Lower lobe of right lung (tissue), 2 donors: ENCODE measurements around the gene ATG4D. TPM values are rescaled to one million over a fixed set of nuclear protein-coding genes. Genes with fewer than 3 reads are reported as not detected.
"Not testable (repeated sequence)": the region's sequence is repeated elsewhere in the genome, so short reads cannot be mapped to it uniquely, and the experiment has no call there.

Experiments used
- ATAC-seq, 2 donors: fragments of 200-7000 bp; cut with Tn5 transposase; one replicate each; pipeline ENCODE4 v1.9.1; 2020 to 2022; ENCODE audit warnings: mild to moderate bottlenecking in 2 of 2, moderate library complexity in 2 of 2
- DNase-seq: peaks from one replicate; pipeline ENCODE4 v3.0.0-alpha.2; 2020
- H3K27ac ChIP-seq: fragments of 200-600 bp; one replicate; pipeline ENCODE4 v1.8.0; 2022
- H3K27me3 ChIP-seq: fragments of 200-600 bp; one replicate; pipeline ENCODE4 v1.8.0; 2022; ENCODE audit warnings: low read depth
- H3K36me3 ChIP-seq: fragments of 200-600 bp; one replicate; pipeline ENCODE4 v1.8.0; 2022; ENCODE audit warnings: mild to moderate bottlenecking
- H3K4me1 ChIP-seq: fragments of 200-600 bp; one replicate; pipeline ENCODE4 v1.8.0; 2022
- H3K4me3 ChIP-seq: fragments of 200-600 bp; one replicate; pipeline ENCODE4 v1.8.0; 2022; ENCODE audit warnings: mild to moderate bottlenecking
- H3K9me3 ChIP-seq: fragments of 200-600 bp; one replicate; pipeline ENCODE4 v1.8.0; 2022
- CTCF ChIP-seq: fragments of 200-600 bp; IDR thresholded peaks from one replicate; pipeline ENCODE4 v1.8.0; 2022; ENCODE audit warnings: antibody characterized with exemption, mild to moderate bottlenecking
- intact Hi-C: fragments of 100-400 bp; cut with DNase I; formaldehyde crosslinking; loops from one replicate; pipeline ENCODE4 v1.11.0; 2022
- total RNA-seq: library from RNA; stranded (reverse); fragmentation: NEBNext Ultra II Directional; extraction: Animal tissue kit (Norgen Biotek cat#: 25700); gene quantifications from one replicate; pipeline ENCODE4 v1.2.1, GENCODE V29; 2021
- donor health status: DM: no; HTN: yes; CAD: no; lungs with severe emphysema.

Gene ATG4D
- total RNA-seq, 1 donor from 2014 or later, result 22.9 TPM

- Histone ChIP-seq H3K9me3 (no peaks in the 10 kb centered on the region), H3K4me3 (no peak overlapping the region), H3K36me3 (no peaks in the 10 kb centered on the region), H3K4me1 (no peaks in the 10 kb centered on the region), H3K27ac (no peak overlapping the region), H3K27me3 (peaks cover 4% of the 10 kb centered on the region)
- peak in 1 of 2 donors; percentile 46 for ATAC-seq
- no peak for TF ChIP-seq CTCF
- intact Hi-C loops, result no loop called here
- no peak for DNase-seq
Measured at GRCh38 chr19:10533646-10534386, 9.9 kb upstream of the ATG4D start.

- intact Hi-C loops, result no loop called here
- ATAC-seq, result no peak
- no peak overlapping the region for H3K27ac ChIP-seq
- H3K4me3 ChIP-seq, result no peak overlapping the region
- no peak for TF ChIP-seq CTCF
- no peak for DNase-seq
- H3K9me3 ChIP-seq, result no peaks in the 10 kb centered on the region
- H3K4me1 ChIP-seq, result no peaks in the 10 kb centered on the region
- H3K27me3 ChIP-seq, result peaks cover 4% of the 10 kb centered on the region
- no peaks in the 10 kb centered on the region for H3K36me3 ChIP-seq
Measured at GRCh38 chr19:10535613-10536012, 8.1 kb upstream of the ATG4D start.

GRCh38 chr19:10537668-10538067, 6.0 kb upstream of the ATG4D start:
- Histone ChIP-seq H3K36me3 (no peaks in the 10 kb centered on the region), H3K4me1 (no peaks in the 10 kb centered on the region), H3K27ac (no peak overlapping the region), H3K9me3 (no peaks in the 10 kb centered on the region), H3K27me3 (peaks cover 4% of the 10 kb centered on the region), H3K4me3 (no peak overlapping the region)
- DNase-seq (no peak), ATAC-seq (no peak)
- intact Hi-C loops, result no loop called here
- TF ChIP-seq CTCF, result no peak

- ATAC-seq (no peak), DNase-seq (no peak)
- Histone ChIP-seq H3K27ac (no peak overlapping the region), H3K4me1 (peaks cover 4% of the 10 kb centered on the region), H3K9me3 (no peaks in the 10 kb centered on the region), H3K36me3 (no peaks in the 10 kb centered on the region), H3K4me3 (no peak overlapping the region), H3K27me3 (peaks cover 4% of the 10 kb centered on the region)
- intact Hi-C loops, result no loop called here
- TF ChIP-seq CTCF, result no peak
Measured at GRCh38 chr19:10538204-10538983, 5.3 kb upstream of the ATG4D start.

GRCh38 chr19:10539016-10539415, 4.7 kb upstream of the ATG4D start:
- H3K4me3 ChIP-seq, H3K27me3 ChIP-seq, DNase-seq, intact Hi-C loops, H3K36me3 ChIP-seq, H3K9me3 ChIP-seq, H3K4me1 ChIP-seq, H3K27ac ChIP-seq, ATAC-seq: not testable (repeated sequence)

GRCh38 chr19:10543059-10543419, 665 bp upstream of the ATG4D start:
- intact Hi-C loops, result no loop called here
- DNase-seq, result no peak
- peaks cover 25% of the 10 kb centered on the region for H3K36me3 ChIP-seq
- no peaks in the 10 kb centered on the region for H3K27me3 ChIP-seq
- H3K4me1 ChIP-seq, result peaks cover 19% of the 10 kb centered on the region
- H3K27ac ChIP-seq, result peak overlapping the region; percentile 91
- H3K4me3 ChIP-seq, result peak overlapping the region; percentile 88
- no peak for ATAC-seq
- TF ChIP-seq CTCF, result no peak
- H3K9me3 ChIP-seq, result no peaks in the 10 kb centered on the region
